Measurements from ENCODE around the gene DDX51. TPM values are rescaled to one million over a fixed set of nuclear protein-coding genes. Genes with fewer than 3 reads are reported as not detected.

The DDX51 gene
- total and polyA plus RNA-seq, 2 of the 13 experiments (the other 11 are each of a cell fraction or from before 2014, with no cell fraction given), result 10.1 TPM

DNA sequence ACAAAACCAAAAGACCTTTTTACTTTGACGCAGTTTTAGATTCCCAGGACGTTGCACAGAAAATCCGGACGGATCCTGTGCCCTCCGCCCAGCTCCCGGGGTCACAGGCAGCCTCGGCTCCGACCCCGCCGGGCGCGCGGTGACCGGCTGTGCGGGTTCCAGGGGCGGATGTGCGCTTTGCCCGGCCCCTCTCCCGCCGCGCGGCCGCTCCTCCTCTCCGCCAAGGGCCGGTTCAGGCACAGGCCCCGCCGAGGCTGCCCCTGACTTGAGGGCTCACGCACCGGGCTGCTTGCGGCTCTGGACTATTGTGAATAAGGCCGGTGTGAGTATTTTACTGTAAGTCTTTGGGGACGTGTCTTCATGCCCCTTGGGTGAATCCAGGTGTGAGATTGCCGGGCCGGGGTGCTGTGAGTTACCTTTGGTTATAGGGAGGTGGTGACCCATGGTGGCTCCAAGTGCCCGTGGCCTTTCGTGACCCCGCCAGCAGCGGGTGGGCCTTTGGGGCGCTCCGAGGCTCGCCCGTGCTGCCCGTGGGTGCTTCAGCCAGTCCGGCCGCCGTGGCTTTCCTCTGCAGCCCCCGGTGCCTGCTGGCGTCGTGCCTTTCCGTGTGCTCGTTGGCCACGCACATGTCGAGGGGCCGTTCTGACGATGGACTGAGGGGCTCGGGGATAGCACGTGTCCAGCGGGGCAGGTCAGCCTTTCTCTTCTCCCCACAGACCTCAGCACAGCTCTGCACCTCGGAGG, 46.1 kb upstream of the DDX51 start:
- no TSS peak for BruUV-seq (replicated peaks)

DNA sequence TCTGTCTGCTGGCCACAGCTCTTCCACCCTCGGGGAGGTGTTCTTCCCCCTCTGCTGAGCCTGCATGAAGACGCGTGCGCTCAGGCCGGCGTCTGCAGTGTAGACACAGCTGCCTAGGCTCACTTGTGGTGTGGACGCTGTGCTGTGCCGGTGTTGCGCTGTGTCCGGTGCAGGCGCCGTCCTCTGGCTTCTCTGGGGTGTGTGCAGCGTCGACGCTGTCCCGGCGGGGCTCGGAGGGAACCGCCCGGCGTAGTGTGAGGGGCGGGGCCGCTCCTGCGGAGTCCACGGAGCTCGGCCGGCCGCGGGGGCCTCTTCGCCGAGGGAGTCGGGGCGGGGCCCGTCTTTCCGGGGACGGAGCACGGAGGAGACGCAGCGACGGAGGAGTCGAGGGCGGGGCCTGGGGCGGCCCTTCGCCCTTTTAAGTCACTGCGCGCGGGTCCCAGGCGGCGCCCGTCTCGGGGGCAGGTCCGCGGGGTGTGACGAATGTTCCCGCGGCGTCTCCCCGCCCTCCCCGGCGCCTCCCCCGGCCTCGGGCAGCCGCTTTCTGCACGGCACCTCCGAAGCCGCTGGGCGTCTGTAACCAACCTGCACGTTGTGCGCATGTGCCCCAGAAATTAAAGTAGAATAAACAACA, 45.4 kb upstream of the DDX51 start:
- DNase-seq (ENCODE audit: low spot score), result no peak
- FAIRE-seq, result no peak
- no peaks in the 10 kb centered on the region for H3K4me1 ChIP-seq (ENCODE audit: insufficient read depth, low read length)
- no peak overlapping the region for H2AFZ ChIP-seq (ENCODE audit: low read length)
- ChIA-PET CTCF (ENCODE audit: low intra/inter-chr PET ratio, low total read pairs) (no interaction called here), POLR2A (no interaction called here)
- H3K9ac ChIP-seq (ENCODE audit: insufficient read depth, low read depth, low read length), result no peak overlapping the region
- in situ Hi-C loops (cut with HindIII; ENCODE audit: extremely low pct_ligation_motif_present, low pct_unique_long_range_greater_than_20kb) (no loop called here), intact Hi-C loops (cut with micrococcal nuclease; ENCODE audit: unreplicated experiment) (no loop called here)
- peaks cover 15% of the 10 kb centered on the region for H3K9me3 ChIP-seq (ENCODE audit: low read length)
- H3K4me3 ChIP-seq (replicated peaks in 1 of 3; ENCODE audit: insufficient read depth in 1 of 3, low read depth in 2 of 3, low read length in 3 of 3), result peak overlapping the region; percentile 28 to 54 (median 36); a peak in 4 of 6 replicates
- no peak overlapping the region for H3K27ac ChIP-seq (ENCODE audit: extremely low read length, insufficient read depth, low read length)
- no TSS peak for BruUV-seq (replicated peaks)
- peak overlapping the region; percentile 49 for H3K4me2 ChIP-seq (ENCODE audit: low read depth, low read length)
- ATAC-seq, result peak; percentile 78
- no peaks in the 10 kb centered on the region for H4K20me1 ChIP-seq (ENCODE audit: insufficient read depth, low read length)
- WGBS (ENCODE audit: low lambda C conversion rate), result 0% methylated on average over 6 of the region's 69 CpGs
- H3K36me3 ChIP-seq (replicated peaks in 1 of 2; ENCODE audit: control insufficient read depth in 1 of 2, insufficient read depth in 2 of 2, low read length in 2 of 2), result no peaks in the 10 kb centered on the region
- H3K79me2 ChIP-seq (ENCODE audit: insufficient read depth, low read length), result no peaks in the 10 kb centered on the region
- H3K27me3 ChIP-seq (ENCODE audit: control insufficient read depth in 1 of 2, insufficient read depth in 2 of 2, low read length in 2 of 2), result peaks cover 21 to 91% of the 10 kb centered on the region in 2 experiments
- TF ChIP-seq SAP130 (CRISPR knock-in tag; IDR thresholded peaks at IDR 0.05; ENCODE audit: low read depth) (peak; percentile 18; the same call in 1 of the 2 replicates), TSC22D2 (CRISPR knock-in tag; IDR thresholded peaks at IDR 0.05; ENCODE audit: borderline replicate concordance) (no peak), ZNF781 (CRISPR knock-in tag; IDR thresholded peaks at IDR 0.05; ENCODE audit: borderline replicate concordance, not compliant biosample characterization) (no peak), ZNF777 (CRISPR knock-in tag; IDR thresholded peaks at IDR 0.05) (peak; percentile 81), CHD4 (IDR thresholded peaks at IDR 0.05; ENCODE audit: borderline replicate concordance, low read length) (no peak), MEIS2 (CRISPR knock-in tag; IDR thresholded peaks at IDR 0.05) (no peak), TCF7 (IDR thresholded peaks at IDR 0.05; ENCODE audit: low read depth) (no peak), ZNF547 (CRISPR knock-in tag; IDR thresholded peaks at IDR 0.05) (no peak), REXO4 (CRISPR knock-in tag; IDR thresholded peaks at IDR 0.05; ENCODE audit: borderline replicate concordance) (no peak), BORCS8-MEF2B (CRISPR knock-in tag; IDR thresholded peaks at IDR 0.05) (no peak; the same call in 1 of the 2 replicates), CEBPB (IDR thresholded peaks at IDR 0.05; ENCODE audit: borderline replicate concordance, low read depth, low read length) (no peak), TOE1 (CRISPR knock-in tag; IDR thresholded peaks at IDR 0.05) (no peak)
- TF ChIP-seq, protein P1, sequence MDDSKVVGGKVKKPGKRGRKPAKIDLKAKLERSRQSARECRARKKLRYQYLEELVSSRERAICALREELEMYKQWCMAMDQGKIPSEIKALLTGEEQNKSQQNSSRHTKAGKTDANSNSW (CRISPR knock-in tag; IDR thresholded peaks at IDR 0.05; ENCODE audit: borderline replicate concordance), result no peak
- TF ChIP-seq, protein P2, sequence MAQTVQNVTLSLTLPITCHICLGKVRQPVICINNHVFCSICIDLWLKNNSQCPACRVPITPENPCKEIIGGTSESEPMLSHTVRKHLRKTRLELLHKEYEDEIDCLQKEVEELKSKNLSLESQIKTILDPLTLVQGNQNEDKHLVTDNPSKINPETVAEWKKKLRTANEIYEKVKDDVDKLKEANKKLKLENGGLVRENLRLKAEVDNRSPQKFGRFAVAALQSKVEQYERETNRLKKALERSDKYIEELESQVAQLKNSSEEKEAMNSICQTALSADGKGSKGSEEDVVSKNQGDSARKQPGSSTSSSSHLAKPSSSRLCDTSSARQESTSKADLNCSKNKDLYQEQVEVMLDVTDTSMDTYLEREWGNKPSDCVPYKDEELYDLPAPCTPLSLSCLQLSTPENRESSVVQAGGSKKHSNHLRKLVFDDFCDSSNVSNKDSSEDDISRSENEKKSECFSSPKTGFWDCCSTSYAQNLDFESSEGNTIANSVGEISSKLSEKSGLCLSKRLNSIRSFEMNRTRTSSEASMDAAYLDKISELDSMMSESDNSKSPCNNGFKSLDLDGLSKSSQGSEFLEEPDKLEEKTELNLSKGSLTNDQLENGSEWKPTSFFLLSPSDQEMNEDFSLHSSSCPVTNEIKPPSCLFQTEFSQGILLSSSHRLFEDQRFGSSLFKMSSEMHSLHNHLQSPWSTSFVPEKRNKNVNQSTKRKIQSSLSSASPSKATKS (CRISPR knock-in tag; IDR thresholded peaks at IDR 0.05), result no peak

More for the DNA sequence above, 46.1 kb upstream of the DDX51 start:
- ATAC-seq, result peak; percentile 19
- intact Hi-C loops (cut with micrococcal nuclease; ENCODE audit: unreplicated experiment) (no loop called here), in situ Hi-C loops (cut with HindIII; ENCODE audit: extremely low pct_ligation_motif_present, low pct_unique_long_range_greater_than_20kb) (no loop called here)
- Histone ChIP-seq H4K20me1 (ENCODE audit: insufficient read depth, low read length) (no peaks in the 10 kb centered on the region), H3K4me3 (replicated peaks in 1 of 3; ENCODE audit: insufficient read depth in 1 of 3, low read depth in 2 of 3, low read length in 3 of 3) (peak overlapping the region; percentile 28 to 54 (median 36); a peak in 4 of 6 replicates), H3K4me1 (ENCODE audit: insufficient read depth, low read length) (no peaks in the 10 kb centered on the region), H3K79me2 (ENCODE audit: insufficient read depth, low read length) (no peaks in the 10 kb centered on the region), H3K27ac (ENCODE audit: extremely low read length, insufficient read depth, low read length) (no peak overlapping the region), H3K27me3 (ENCODE audit: control insufficient read depth in 1 of 2, insufficient read depth in 2 of 2, low read length in 2 of 2) (peaks cover 21 to 90% of the 10 kb centered on the region in 2 experiments), H3K36me3 (replicated peaks in 1 of 2; ENCODE audit: control insufficient read depth in 1 of 2, insufficient read depth in 2 of 2, low read length in 2 of 2) (no peaks in the 10 kb centered on the region), H2AFZ (ENCODE audit: low read length) (no peak overlapping the region), H3K4me2 (ENCODE audit: low read depth, low read length) (peak overlapping the region; percentile 49), H3K9me3 (ENCODE audit: low read length) (peaks cover 18% of the 10 kb centered on the region), H3K9ac (ENCODE audit: insufficient read depth, low read depth, low read length) (no peak overlapping the region)
- FAIRE-seq, result no peak
- WGBS (ENCODE audit: low lambda C conversion rate), result 56% methylated on average over 20 of the region's 59 CpGs
- DNase-seq (ENCODE audit: low spot score), result no peak
- TF ChIP-seq ZNF747 (CRISPR knock-in tag; IDR thresholded peaks at IDR 0.05; ENCODE audit: borderline replicate concordance) (no peak), BHLHE40 (IDR thresholded peaks at IDR 0.05; ENCODE audit: low read length) (no peak), KDM5B (CRISPR knock-in tag; IDR thresholded peaks at IDR 0.05; ENCODE audit: borderline replicate concordance) (0 out of 2 replicates have a peak, but pooled peaks have one; percentile 12), NFYB (CRISPR knock-in tag; IDR thresholded peaks at IDR 0.05) (no peak)
- ChIA-PET CTCF (ENCODE audit: low intra/inter-chr PET ratio, low total read pairs) (no interaction called here), POLR2A (no interaction called here)
